Activated effector memory CD4-positive, alpha-beta T cell treated with anti-CD3 and anti-CD28 coated beads, Interleukin-2, amount 50 U/mL, for 16 hours (primary cell): ENCODE measurements around the gene ITGA2B.
"Not testable (repeated sequence)": the region's sequence is repeated elsewhere in the genome, so short reads cannot be mapped to it uniquely, and the experiment has no call there.

Experiments used
- DNase-seq: peaks from one replicate; pipeline ENCODE4 v3.0.0-alpha.2; 2020

Gene ITGA2B

DNA sequence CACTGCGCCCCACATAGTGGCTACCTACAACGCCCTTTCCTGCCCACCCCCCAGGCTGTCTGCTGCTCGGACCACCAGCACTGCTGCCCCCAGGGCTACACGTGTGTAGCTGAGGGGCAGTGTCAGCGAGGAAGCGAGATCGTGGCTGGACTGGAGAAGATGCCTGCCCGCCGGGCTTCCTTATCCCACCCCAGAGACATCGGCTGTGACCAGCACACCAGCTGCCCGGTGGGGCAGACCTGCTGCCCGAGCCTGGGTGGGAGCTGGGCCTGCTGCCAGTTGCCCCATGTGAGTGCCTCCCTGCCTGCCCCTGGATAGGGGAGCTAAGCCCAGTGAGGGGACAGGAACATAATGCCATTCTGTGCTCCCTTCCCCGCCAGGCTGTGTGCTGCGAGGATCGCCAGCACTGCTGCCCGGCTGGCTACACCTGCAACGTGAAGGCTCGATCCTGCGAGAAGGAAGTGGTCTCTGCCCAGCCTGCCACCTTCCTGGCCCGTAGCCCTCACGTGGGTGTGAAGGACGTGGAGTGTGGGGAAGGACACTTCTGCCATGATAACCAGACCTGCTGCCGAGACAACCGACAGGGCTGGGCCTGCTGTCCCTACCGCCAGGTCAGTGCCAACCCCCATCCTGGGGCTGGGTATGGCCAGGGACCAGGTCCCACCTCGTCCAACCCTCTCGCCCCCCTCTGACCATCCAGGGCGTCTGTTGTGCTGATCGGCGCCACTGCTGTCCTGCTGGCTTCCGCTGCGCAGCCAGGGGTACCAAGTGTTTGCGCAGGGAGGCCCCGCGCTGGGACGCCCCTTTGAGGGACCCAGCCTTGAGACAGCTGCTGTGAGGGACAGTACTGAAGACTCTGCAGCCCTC, 37.3 kb downstream of the ITGA2B start:
- no peak for DNase-seq

DNA sequence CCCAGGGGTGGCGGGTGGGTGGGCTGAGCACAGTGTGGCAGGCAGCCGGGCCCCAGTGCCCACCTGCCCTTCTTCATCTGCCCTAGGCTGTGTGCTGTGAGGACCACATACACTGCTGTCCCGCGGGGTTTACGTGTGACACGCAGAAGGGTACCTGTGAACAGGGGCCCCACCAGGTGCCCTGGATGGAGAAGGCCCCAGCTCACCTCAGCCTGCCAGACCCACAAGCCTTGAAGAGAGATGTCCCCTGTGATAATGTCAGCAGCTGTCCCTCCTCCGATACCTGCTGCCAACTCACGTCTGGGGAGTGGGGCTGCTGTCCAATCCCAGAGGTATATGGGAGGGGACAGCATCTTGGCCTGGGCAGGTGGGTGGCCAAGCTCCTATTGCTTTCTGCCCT, 38.0 kb downstream of the ITGA2B start:
- DNase-seq = no peak

DNA sequence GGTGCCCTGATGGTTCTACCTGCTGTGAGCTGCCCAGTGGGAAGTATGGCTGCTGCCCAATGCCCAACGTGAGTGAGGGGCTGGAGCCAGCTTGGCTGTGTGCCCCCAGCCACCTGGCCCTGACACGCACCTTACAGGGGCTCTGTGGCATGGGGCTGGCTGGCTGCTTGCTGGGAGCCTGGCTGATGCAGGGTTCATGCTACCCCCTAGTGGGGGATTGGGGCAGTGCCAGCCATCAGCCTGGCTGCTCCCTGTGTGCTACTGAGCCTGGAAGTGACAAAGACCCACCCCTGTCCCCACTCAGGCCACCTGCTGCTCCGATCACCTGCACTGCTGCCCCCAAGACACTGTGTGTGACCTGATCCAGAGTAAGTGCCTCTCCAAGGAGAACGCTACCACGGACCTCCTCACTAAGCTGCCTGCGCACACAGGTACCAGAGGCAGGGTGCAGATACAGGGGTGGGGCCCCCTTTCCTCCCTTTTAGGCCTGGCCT, 38.7 kb downstream of the ITGA2B start:
- peak; percentile 89 for DNase-seq

DNA sequence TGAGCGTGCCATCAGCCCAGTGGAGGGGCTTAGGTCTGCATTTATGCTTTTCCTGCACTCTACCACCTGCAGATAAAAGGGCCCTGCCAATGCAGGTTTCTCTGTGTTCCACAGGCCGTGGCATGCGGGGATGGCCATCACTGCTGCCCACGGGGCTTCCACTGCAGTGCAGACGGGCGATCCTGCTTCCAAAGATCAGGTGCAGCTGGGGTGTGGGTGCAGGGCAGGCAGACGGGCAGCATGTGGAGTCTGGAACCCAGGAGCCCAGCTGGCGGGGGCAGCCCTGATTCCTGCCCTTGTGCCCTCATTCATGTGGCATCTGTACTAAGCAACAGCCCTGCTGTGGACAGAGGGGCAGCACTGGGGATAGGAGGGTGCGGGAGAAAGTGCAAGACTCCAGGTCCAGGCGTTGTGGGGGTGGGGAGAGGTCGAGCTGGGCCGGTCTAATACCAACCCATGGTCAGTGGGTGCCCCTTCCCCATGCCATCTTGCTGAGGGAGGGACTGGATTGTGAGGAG, 39.8 kb downstream of the ITGA2B start:
- DNase-seq = no peak

DNA sequence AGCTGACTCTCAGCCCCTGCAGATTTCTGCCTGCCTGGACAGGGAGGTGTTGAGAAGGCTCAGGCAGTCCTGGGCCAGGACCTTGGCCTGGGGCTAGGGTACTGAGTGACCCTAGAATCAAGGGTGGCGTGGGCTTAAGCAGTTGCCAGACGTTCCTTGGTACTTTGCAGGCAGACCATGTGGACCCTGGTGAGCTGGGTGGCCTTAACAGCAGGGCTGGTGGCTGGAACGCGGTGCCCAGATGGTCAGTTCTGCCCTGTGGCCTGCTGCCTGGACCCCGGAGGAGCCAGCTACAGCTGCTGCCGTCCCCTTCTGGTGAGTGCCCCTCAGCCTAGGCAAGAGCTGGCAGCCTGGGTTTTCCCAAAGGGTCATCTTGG, 40.5 kb downstream of the ITGA2B start:
- DNase-seq = no peak

DNA sequence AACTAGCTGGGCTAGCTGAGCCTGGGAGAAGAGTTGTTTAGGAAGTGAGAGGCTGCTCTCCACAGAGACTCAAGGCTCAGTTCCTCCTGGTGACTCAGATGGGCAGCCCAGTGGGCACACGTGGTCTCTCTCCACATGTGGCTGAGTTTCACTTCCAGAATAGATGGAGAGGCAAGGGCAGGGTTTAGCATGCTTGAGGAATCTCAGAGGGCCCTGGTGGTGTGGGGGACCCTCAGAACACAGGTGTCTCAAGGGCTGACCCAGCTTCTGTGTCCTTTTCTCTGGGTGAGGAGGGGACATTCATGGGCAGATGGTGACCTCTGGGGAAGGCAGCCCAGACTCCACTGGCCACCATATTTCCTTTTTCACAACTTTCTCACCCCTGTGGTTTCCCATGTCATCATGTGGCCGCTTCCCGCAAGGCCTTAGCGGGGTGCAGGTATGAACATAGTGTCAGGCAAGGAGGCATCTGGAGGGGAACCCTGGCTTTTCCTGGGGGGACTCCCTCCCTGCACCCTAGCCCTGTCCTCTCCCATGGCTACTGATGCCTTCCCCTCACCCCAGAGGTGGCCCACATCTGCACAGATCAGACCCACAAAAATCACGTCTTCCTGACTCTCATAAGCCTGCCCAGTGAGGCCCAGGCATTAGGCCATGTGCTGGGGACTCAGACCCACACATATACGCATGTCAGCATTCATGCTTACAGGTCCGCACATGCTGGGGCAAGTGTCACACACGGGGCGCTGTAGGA, 41.0 kb downstream of the ITGA2B start:
- no peak for DNase-seq

DNA sequence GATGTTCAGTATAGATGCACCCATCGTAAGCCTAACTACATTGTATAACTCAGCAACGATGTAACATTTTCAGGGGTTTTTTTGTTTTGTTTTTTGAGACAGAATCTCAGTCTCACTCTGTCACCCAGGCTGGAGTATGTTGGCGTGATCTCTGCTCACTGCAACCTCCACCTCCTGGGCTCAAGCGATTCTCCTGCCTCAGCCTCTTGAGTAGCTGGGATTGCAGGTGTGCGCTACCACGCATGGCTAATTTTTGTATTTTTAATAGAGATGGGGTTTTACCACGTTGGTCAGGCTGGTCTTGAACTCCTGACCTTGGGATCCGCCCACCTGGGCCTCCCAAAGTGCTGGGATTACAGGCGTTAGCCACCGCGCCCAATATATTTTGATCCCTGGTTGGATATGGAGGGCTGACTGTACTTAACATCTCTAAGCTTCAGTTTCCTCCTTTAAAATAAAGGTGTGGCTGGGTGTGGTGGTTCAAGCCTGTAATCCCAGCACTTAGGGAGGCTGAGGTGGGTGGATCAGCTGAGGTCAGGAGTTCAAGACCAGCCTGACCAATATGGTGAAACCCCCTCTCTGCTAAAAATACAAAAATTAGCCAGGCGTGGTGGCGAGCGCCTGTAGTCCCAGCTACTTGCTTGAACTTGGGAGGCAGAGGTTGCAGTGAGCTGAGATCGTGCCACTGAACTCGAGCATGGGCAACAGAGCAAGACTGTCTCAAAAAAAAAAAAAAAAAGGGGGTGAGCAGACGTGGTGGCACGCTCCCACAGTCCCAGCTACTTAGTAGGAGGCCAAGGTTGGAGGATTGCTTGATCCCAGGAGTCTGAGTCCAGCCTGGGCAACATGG, 42.0 kb downstream of the ITGA2B start:
- DNase-seq = not testable (repeated sequence)

DNA sequence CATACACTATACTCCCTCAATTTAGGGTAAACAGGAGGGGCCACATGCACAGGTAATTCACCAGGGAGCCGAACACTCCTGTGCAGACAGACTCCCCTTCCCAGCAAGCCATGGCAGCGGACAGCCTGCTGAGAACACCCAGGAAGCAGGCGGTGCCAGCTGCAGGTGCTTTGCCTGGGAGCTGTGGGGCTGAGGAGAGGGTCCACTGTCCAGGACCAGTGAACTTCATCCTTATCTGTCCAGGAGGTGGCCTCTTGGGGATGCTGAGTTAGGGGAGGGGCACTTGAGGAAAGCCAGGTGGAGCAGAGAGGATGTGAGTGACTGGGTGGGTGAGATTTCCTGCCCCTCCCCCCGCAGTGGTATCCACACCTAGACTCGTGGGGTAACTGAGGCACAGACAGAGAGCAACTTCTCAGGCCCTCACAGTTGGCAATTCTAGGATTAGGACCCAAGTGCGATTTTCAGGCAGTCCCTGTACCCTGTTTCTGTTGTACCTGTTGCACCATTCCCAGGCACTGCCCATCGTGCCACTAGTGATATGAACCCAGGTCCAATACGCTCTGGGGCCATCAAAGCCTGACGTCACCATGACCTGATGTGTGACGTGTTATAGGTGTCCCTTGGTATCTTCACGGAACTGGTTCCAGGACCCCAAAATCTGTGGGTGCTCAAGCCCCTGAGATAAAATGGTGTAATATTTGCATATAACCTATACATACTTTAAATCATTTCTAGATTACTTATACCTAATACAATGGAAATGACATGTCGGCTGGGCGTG, 43.2 kb downstream of the ITGA2B start:
- no peak for DNase-seq

DNA sequence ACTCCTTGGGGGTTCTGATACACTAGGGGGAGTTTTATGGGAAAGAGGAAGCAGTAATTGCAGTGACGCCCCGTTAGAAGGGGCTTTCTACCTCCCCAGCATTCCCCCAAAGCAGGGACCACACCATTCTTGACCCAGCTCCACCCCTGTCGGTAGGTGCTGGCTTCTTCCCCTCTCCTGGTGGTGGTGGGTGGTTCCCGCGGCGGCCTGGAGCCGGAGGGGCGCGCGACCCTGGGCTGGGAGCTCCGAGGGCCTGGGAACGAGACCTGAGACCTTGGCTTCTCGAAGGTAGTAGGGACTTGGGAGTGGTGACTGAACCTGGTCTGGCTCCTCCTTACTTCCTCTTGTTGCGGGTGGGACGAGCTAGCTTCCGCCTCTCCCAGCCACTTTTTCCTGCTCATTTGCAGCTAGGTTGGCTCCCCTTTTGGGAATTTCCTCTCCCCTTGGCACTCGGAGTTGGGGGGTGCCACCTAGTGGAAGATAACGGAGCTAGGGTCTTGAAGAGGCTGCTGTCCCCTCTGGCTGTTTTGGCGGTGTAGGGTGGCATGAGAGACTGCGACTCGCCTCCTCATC, 43.9 kb downstream of the ITGA2B start:
- DNase-seq = peak; percentile 81

DNA sequence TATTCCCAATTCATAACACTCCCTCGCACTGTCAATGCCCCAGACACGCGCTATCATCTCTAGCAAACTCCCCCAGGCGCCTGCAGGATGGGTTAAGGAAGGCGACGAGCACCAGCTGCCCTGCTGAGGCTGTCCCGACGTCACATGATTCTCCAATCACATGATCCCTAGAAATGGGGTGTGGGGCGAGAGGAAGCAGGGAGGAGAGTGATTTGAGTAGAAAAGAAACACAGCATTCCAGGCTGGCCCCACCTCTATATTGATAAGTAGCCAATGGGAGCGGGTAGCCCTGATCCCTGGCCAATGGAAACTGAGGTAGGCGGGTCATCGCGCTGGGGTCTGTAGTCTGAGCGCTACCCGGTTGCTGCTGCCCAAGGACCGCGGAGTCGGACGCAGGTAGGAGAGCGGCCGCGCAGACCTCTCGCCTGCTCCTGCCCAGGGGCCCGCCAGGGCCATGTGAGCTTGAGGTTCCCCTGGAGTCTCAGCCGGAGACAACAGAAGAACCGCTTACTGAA, 44.5 kb downstream of the ITGA2B start, which contains the start of gene GRN:
Gene GRN (plus strand): TSS at position 364 of the 515 bp plus-strand sequence. CDS start 3,863 bp downstream, outside the sequence.
- peak; percentile 94 for DNase-seq

DNA sequence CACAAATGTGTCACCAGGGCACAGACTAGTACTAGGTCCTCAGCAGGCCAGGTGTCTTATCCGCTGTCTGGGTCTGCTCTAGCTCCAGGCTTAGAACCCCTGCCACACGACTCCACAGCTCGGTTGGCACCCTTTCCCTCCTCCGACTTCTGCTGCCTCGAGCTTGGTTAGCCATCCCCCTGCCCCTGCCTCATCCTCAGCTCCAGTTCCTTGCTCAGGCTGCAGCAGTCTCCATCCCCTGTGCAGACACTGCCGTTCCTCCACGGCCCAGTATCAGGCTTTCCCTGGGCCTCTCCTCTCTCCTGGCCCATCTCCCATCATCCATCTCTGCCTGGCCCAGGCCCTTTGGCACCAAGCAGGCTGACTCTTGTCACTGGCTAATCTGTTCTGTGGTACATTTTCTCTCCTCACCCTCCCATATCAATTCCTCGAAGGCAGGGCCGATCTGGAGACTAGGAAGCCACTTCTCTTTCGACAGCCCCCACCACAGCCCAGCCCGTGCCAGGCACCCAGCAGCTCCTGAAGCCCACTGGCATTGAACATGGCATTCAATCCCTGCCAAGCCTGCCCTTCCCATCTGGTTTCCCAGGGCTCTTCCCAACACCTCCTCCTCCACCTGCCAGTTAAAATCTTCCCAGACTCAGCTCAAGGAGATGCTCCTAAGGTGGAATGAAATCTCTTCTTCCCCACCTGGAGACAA, 45.8 kb downstream of the ITGA2B start:
- no peak for DNase-seq

DNA sequence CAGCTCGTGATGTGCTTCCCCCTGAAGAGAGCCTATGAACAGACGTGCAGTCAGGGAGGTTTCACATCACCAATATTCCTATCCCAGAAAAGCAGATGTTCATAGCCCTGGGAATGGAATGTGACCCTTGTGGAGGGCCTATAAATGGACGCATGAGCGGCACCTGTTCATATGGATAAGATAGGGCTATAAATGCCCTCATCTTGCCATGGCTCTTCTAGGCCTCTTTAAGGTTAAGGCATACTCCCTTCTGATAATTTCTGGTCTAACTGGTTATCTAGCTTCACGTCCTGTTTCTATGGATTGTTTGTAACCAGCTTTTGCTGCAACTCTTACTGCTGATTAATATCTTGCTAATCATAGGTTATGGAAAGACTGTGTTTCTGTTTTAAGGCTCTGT, 48.9 kb downstream of the ITGA2B start:
- DNase-seq = not testable (repeated sequence)

DNA sequence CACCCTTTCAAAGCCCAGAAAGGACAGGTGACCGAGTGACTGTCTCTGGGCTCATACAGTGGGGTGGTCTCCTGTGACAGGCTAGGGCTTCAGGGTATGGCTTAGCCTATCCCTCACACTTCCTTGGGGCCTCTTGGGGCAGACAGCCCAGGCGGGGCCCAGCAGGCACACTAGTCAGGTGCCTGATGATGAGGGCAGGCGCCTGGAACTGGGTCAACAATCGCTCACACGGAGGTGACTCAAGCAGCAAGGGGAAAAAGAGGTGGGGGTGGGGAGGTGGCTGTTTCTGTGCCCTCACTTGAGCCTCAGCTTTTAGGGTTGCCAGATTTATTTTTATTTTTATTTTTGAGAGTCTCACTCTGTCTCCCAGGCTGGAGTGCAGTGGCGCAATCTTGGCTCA, 50.7 kb downstream of the ITGA2B start:
- DNase-seq = no peak

DNA sequence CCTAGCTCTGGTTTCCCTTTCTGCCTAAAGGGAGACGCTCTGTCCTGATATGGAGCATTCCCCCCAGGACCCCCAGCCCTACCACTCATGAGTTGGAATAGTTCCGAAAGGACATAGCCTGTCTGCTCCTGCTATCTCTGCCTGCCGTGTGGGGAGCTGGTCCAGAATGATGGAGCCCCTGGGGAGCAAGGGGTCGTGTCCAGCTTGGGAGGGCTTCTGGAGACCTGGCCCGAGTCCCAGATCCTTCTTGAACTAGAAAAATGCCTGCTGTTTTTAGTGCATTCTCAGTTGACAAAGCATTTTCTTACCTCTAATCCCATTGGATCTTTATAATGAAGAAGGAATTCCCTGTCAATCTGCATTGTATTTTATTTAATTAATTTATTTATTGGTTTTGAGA, 53.5 kb downstream of the ITGA2B start:
- no peak for DNase-seq

DNA sequence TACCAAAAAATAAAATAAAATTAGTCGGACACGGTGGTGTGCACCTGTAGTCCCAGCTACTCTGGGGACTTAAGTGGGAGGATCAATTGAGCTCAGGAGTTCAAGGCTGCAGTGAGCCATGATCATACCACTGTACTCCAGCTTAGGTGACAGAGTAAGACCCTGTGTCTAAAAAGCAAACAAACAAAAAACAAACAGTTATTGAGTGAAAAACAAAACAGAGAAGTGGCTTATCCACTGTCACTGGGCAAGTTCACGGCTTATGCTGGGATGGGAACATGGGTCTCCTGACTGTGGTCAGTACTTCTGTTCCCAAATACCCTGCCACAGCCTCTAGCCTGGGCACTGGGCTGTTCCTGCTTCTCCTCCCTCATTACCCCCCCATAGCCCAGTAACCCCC, 53.9 kb downstream of the ITGA2B start:
- no peak for DNase-seq

DNA sequence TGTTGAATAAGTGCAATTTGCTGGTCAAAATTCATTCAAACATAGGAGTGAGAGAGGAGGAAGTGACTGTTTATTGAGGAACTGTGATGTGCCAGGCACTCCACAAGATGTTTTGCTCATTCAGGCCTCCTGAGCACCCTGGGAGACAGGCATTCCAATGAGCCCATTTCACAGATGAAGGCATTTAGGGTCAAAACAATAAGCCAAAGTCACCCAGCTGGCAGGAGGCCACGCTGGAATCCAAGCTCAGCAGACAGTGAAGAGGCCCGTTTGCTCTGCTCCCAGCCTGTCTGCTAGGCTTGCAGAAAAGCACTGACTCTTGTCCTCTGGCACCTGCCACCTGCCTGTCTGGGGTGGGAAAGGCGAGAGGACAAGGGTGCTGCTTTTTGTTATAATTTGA, 54.7 kb downstream of the ITGA2B start:
- DNase-seq = no peak

DNA sequence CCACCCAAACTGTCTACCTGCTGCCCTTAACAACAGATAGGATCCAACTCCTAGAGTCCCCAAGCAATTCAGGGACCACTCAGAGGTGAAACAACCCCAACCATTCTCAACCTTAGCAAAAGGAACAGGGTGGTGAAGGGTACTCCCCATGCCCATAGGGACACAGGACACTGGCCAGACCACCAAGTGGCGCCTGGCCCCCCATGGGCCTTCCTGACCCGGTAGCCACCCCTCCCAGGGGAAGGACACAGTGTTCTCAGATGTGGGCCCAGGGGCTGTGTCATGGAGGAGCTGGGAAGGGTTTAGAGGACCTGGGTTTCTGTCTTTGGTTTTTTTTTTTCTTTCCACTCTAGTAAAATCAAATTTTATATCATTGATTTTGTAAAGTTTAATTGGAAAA, 55.1 kb downstream of the ITGA2B start:
- no peak for DNase-seq

DNA sequence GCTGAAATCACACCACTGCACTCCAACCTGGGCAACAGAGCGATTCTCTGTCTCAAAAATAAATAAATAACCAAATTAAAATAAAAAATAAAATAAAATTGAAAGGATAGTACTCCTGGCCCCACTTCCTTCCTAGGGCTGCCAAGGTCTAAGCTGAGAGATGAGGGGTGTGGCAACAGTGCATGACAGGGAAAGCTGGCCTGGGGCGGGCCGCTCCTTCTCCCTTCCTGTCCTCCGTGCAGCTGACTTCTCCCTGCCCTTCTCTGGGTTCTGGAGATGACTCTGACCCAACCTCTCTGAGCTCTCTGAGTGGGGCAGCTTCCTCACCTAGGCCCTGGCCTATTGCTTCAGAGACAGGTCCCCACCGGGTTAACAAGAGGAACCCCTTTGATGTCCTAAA, 56.1 kb downstream of the ITGA2B start:
- DNase-seq = no peak

DNA sequence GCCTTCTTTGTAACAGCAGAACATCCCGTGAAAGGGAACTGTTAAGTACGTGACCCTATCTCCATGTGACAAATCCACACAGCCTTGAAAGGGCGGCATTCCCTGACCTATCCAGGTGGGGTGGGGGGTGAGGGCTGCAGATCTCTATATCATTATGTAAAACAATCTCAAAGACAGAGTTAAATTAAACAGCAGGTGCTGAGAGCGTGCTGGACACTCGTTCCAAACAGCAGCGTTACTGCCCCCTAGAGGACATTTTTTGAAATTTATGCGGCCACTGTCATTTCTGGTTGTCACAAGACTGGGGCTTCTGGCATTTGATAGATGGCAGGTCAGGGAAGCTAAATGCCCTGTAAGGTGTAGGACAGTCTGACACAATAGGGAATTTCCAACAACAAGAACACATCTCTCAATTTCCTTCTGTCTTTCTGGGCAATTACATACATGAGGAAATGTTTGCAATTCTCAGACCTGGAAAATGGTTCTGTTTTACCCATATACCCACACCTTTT, 58.1 kb downstream of the ITGA2B start:
- DNase-seq = peak; percentile 84

DNA sequence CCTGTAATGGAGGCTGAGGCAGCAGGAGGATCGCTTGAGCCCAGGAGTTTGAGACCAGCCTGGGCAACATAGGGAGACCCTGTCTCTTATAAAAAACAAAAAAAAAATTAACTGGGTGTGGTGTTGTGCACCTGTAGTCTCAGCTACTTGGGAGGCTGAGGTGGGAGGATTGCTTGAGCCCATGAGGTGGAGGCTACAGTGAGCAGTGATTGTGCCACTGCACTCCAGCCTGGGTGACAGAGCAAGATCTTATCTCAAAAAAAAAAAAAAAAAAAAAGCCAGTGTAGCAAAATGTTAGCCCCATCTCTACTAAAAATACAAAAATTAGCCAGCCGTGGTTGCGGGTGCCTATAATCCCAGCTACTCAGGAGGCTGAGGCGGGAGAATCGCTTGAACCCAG, 59.2 kb downstream of the ITGA2B start:
- not testable (repeated sequence) for DNase-seq
